ACC112 (cell line): ENCODE measurements around the gene SKA2.
A peak's percentile ranks its signal among the peaks of the same experiment; 100 is the strongest.

Experiments used
- H2AFZ ChIP-seq: fragments of 200-600 bp; sonication (generic); one replicate; pipeline ENCODE4 v1.6.0; 2017; ENCODE audit warnings: antibody characterized with exemption, low read length; ENCODE audit not compliant: unreplicated experiment
- H3K27ac ChIP-seq: fragments of 200-600 bp; sonication (generic); 2 replicates; pipeline ENCODE4 v1.5.1; 2014; ENCODE audit warnings: low read depth, mild to moderate bottlenecking, antibody characterized with exemption, low read length, moderate library complexity
- H3K27me3 ChIP-seq: fragments of 200-600 bp; sonication (generic); 2 replicates; pipeline ENCODE4 v1.6.1; 2014; ENCODE audit warnings: mild to moderate bottlenecking, antibody characterized with exemption, low read length, moderate library complexity, mixed read lengths; ENCODE audit not compliant: insufficient read depth
- H3K36me3 ChIP-seq: fragments of 200-600 bp; sonication (generic); 2 replicates; pipeline ENCODE4 v1.6.1; 2016; ENCODE audit warnings: mild to moderate bottlenecking, antibody characterized with exemption, low read length, moderate library complexity, mixed read lengths; ENCODE audit not compliant: insufficient read depth
- H3K4me1 ChIP-seq: fragments of 200-600 bp; sonication (generic); one replicate; pipeline ENCODE4 v1.6.1; 2016; ENCODE audit warnings: low read length, mixed read lengths; ENCODE audit not compliant: insufficient read depth, unreplicated experiment, control insufficient read depth
- H3K4me3 ChIP-seq: fragments of 200-600 bp; sonication (generic); 2 replicates; pipeline ENCODE4 v1.5.1; 2014; ENCODE audit warnings: mild to moderate bottlenecking, low read depth, low read length
- H3K79me2 ChIP-seq: fragments of 200-600 bp; sonication (generic); one replicate; pipeline ENCODE4 v1.6.0; 2016; ENCODE audit warnings: low read length; ENCODE audit not compliant: control insufficient read depth, unreplicated experiment, insufficient read depth

SKA2 gene

DNA sequence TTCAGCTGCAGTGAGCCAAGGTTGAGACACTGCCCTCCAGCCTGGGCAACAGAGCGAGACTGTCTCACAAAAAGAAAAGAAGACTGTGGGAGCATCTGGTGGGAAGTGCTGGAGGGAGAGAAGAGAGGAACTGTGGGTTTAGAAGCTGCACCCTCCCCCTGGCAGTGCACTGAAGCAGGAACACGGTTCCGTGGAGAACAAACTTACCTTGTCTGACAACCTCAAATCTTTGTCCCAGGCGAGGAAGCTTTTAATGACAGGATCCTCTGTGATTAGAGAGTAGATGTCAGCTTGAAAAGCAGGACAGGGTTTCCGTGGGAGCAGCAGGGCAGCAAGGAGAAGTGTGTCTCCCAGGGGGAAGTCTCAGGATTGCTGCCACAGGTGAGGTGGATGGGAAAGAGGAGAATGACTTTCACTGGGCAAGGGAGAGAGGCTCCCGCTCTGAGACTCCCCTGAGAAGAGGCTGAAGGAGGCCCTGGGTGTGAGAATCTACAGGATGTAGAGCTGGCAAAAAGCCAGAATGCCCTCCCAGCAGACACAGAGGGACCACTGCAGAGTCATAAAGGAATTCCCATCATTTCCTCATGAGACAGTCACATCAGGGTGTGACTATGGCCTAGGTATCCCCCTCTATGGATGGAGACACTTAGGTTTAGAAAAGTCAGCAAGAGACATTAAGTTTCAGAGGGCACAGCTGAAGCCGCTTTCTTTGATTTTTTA lies 23.4 kb upstream of the SKA2 start:
- H3K27ac ChIP-seq, result no peak overlapping the region
- no peak overlapping the region for H2AFZ ChIP-seq
- H3K4me3 ChIP-seq, result no peak overlapping the region
- no peaks in the 10 kb centered on the region for H3K4me1 ChIP-seq
- peaks cover 8% of the 10 kb centered on the region for H3K36me3 ChIP-seq
- H3K79me2 ChIP-seq, result peaks cover 13% of the 10 kb centered on the region
- no peaks in the 10 kb centered on the region for H3K27me3 ChIP-seq

DNA sequence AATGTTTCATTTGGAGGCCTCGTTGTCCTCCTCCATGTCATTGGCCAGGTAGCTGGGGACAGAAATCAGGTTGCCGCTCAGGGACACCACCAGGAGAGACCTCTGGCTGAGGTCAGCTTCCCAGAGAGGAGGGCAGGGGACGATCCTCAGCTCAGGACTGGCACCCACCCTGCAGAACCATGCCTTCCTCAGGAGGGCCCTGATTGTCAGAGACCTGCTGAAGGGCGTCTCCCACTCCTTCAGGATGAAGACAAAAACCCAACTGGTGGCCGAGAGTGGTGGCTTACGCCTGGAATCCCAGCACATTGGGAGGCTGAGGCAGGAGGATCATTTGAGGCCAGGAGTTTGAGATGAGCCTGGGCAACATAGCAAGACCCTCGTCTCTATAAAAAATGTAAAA lies 20.1 kb upstream of the SKA2 start:
- H3K36me3 ChIP-seq, result peaks cover 24% of the 10 kb centered on the region
- no peak overlapping the region for H3K27ac ChIP-seq
- peaks cover 13% of the 10 kb centered on the region for H3K79me2 ChIP-seq

DNA sequence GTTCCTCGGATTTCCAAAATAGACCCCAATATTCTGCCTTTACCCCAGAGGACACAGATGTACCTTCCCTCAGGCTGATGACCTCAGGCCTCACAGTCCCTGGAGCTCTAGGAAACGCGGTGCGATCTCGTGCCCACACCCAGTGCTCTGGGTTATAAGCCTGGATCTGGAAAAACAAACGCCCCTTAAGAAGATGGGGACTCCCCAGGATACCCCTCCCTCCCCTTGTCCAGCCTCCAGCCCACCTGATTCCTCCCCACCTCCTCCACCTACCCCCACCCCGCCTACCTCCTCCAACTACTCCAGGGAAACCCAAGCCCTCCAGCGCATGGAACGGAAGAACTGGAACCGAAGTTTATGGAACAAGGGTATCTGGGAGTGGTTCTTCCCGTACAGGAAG lies 19.7 kb upstream of the SKA2 start:
- Histone ChIP-seq H3K36me3 (peaks cover 24% of the 10 kb centered on the region), H3K27me3 (no peaks in the 10 kb centered on the region), H3K4me1 (no peaks in the 10 kb centered on the region), H3K27ac (no peak overlapping the region), H3K79me2 (peaks cover 11% of the 10 kb centered on the region), H3K4me3 (no peak overlapping the region), H2AFZ (no peak overlapping the region)

More for the DNA sequence above, 20.1 kb upstream of the SKA2 start:
- H3K27me3 ChIP-seq, result no peaks in the 10 kb centered on the region
- H3K4me1 ChIP-seq, result no peaks in the 10 kb centered on the region
- H3K4me3 ChIP-seq, result no peak overlapping the region
- no peak overlapping the region for H2AFZ ChIP-seq

DNA sequence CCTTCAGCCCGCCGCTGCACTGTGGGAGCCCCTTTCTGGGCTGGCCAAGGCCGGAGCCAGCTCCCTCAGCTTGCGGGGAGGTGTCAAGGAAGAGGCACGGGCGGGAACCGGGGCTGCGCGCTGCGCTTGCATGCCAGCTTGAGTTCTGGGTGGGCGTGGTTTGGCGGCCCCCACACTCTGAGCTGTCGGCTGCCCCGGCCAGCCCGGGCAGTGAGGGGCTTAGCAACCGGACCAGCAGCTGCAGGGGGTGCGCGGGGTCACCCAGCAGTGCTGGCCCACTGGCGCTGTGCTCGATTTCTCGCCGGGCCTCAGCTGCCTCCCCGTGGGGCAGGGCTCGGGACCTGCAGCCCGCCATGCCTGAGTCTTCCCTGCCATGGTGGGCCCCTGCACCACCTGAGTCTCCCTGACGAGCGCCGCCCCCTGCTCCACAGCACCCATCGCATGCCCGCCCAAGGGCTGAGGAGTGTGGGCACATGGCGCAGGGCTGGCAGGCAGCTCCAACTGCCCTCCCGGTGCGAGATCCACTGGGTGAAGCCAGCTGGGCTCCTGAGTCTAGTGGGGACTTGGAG lies 17.5 kb upstream of the SKA2 start:
- Histone ChIP-seq H3K36me3 (peaks cover 24% of the 10 kb centered on the region), H2AFZ (no peak overlapping the region), H3K4me3 (no peak overlapping the region), H3K27ac (no peak overlapping the region), H3K27me3 (no peaks in the 10 kb centered on the region), H3K4me1 (peaks cover 5% of the 10 kb centered on the region), H3K79me2 (peaks cover 24% of the 10 kb centered on the region)

DNA sequence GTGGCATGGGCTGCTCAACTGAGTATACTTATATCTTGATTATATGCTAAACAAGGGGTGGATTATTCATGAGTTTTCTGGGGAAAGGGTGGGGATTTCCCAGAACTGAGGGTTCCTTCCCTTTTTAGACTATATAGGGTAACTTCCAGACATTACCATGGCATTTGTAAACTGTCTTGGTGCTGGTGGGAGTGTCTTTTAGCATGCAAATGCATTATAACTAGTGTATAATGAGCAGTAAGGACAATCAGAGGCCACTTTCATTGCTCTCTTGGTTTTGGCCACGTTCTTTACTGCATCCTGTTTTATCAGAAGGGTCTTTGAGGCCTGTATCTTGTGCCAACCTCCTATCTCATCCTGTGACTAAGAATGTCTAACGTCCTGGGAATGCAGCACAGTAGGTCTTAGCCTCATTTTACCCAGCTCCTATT lies 12.6 kb upstream of the SKA2 start:
- Histone ChIP-seq H3K4me1 (peaks cover 17% of the 10 kb centered on the region), H3K79me2 (peaks cover 56% of the 10 kb centered on the region), H3K27me3 (no peaks in the 10 kb centered on the region), H3K4me3 (peak overlapping the region; percentile 4; the same call in 1 of the 2 replicates), H3K36me3 (peaks cover 7% of the 10 kb centered on the region), H2AFZ (peak overlapping the region; percentile 69), H3K27ac (peak overlapping the region; percentile 57)

DNA sequence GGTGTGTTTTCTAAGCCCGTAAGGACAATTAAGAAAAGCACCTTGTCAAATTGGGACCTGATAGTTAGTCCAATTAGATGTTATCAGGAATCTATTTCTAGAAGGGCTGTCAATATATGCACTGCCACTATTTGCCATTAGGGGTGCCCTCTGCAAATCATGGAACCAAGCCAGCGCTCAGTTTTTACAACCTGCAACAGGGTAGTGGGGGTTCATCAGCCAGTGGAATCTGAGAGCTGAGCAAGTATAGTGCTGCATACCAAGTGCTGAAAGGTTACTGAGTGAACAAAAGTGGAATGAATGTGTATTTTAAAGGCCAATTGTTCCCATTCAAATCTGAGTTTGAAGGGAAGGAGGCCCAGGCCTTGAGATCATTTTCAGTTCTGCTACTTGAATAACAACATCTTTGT lies 11.0 kb upstream of the SKA2 start:
- H3K36me3 ChIP-seq, result no peaks in the 10 kb centered on the region
- H3K4me1 ChIP-seq, result peaks cover 24% of the 10 kb centered on the region
- H3K79me2 ChIP-seq, result peaks cover 73% of the 10 kb centered on the region
- H2AFZ ChIP-seq, result peak overlapping the region; percentile 88
- H3K27me3 ChIP-seq, result no peaks in the 10 kb centered on the region
- H3K27ac ChIP-seq, result peak overlapping the region; percentile 26; the same call in 1 of the 2 replicates
- H3K4me3 ChIP-seq, result no peak overlapping the region

DNA sequence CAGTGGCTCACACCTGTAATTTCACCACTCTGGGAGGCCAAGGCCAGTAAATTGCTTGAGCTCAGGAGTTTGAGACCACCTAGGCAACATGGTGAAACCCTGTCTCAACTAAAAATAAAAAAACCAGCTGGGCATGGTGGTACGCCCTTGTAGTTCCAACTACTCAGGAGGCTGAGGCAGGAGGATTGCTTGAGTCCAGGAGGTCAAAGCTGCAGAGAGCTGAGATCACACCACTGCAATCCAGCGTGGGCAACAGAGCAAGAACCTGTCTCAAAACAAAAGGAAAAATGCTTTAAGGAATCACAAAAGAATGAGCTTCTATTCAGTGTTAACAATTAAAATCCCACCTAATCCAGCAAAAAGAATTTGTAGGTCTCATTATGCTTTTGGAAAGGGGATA lies 6.5 kb upstream of the SKA2 start:
- Histone ChIP-seq H3K4me3 (no peak overlapping the region), H3K79me2 (peaks cover 94% of the 10 kb centered on the region), H2AFZ (no peak overlapping the region), H3K27ac (no peak overlapping the region), H3K4me1 (peaks cover 43% of the 10 kb centered on the region), H3K36me3 (no peaks in the 10 kb centered on the region), H3K27me3 (no peaks in the 10 kb centered on the region)

DNA sequence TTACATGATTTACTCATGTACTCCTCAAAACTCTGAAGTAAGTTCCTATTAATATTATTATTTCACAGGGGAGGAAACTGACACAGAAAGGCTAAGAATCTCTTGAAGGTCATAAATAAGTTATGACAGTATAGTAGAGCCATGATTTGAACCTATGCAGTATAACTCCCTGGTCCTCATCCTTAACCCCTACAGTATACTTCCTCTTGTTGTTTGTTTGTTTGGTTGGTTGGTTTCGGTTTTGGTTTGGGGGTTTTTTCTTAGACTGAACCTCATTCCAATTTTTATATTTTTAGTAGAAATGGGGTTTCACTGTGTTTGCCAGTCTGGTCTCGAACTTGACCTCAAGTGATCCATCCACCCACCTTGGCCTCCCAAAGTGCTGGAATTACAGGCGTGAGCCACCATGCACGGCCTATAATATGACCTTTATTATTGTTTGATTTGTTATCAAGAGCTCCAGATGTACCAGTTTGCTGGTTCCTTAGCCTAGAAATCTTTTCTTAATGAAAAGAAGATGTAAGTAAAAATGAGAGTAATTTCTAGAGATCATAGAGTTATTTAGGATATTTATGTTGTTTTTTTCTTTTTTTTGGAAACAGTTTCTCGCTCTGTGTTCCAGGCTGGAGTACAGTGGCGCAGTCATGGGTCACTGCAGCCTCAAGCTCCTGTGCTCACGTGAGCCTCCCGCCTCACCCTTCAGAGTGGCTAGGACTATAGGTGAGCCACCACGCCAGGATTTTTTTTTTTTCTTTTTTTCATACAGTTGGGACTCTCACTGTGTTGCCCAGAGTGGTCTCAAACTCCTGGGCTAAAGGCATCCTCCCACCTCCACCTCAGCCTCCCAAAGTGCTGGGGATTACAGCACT lies 5.4 kb upstream of the SKA2 start:
- H3K79me2 ChIP-seq, result peaks cover 93% of the 10 kb centered on the region
- no peaks in the 10 kb centered on the region for H3K27me3 ChIP-seq
- H3K4me3 ChIP-seq, result peak overlapping the region; percentile 56
- peaks cover 36% of the 10 kb centered on the region for H3K4me1 ChIP-seq
- no peak overlapping the region for H3K27ac ChIP-seq
- peak overlapping the region; percentile 50 for H2AFZ ChIP-seq
- H3K36me3 ChIP-seq, result no peaks in the 10 kb centered on the region

DNA sequence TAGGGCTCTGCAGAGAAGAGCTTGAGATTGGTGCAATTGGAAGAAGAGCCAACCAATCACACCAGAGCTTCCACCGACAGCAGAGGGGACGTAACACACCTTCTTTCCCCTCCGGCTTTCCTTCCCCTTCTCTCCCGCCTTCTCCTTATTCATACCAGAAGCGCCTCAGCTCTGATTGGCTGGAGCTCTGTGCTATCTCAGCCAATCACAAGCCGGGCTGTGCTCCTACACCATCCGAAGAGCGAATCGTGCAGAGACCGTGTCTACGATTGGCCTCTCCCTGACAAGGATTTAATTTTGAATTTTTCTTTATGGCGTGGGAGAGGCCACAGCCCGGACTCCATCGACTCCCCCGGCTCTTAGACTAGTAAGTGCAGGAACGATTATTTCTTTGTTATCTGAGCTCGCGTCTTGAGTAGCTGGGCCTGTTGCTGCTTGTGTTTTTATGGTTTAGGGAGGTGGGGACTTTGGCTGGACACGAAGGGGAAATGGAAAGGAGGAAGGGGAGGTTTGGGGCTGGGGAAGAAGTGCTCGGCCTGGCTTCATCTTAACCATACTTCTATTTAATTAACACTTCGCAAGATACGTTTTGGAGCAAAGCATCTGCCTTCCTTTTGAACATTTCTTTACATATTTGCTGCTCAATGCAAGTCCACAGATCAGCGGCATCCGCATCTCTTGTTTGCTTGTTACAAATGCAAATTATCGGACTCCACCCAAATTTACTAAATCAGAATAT lies 622 bp upstream of the SKA2 start, which contains the start of gene PRR11:
PRR11 (plus strand) TSS at position 308 of the 739 bp plus-strand sequence. CDS start 14,007 bp downstream, outside the sequence.
- Histone ChIP-seq H3K27ac (peak within 1 kb of the TSS; percentile 88), H3K36me3 (no peaks in the 10 kb centered on the region), H3K27me3 (no peaks in the 10 kb centered on the region), H2AFZ (peak within 1 kb of the TSS; percentile 74), H3K79me2 (peaks cover 89% of the 10 kb centered on the region), H3K4me3 (peak within 1 kb of the TSS; percentile 85), H3K4me1 (peaks cover 49% of the 10 kb centered on the region)

DNA sequence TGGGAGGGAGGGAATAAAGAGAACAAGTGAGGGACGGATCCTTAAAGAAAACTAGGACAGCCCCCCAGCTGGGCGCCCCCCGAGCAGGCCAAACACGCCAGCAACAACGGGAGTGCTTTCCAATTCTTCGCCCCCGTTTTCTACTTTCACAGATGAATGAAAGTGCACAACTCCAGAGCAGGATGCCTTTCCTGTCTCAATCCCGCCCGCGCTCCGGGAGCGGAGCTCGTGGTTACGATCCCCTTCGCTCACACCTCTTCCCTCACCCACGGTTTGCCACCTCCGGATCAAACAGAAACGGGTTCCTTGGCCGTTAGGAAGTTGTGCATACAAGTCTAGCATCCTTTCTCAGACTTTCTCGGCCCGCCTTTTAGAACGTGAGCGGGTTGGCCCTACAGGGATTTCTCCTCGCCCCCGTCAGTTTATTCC lies 680 bp downstream of the SKA2 start:
- Histone ChIP-seq H3K4me1 (peaks cover 45% of the 10 kb centered on the region), H2AFZ (peak overlapping the region; percentile 74), H3K27me3 (no peaks in the 10 kb centered on the region)

More for the DNA sequence above, 680 bp downstream of the SKA2 start:
- Histone ChIP-seq H3K4me3 (peak overlapping the region; percentile 85), H3K79me2 (peaks cover 88% of the 10 kb centered on the region), H3K27ac (peak overlapping the region; percentile 88), H3K36me3 (no peaks in the 10 kb centered on the region)
